GM19324 (cell line): ENCODE measurements around the gene BCAR1.
"Not testable (repeated sequence)": the region's sequence is repeated elsewhere in the genome, so short reads cannot be mapped to it uniquely, and the experiment has no call there.

Experiments
- ATAC-seq: cut with Tn5 transposase; IDR thresholded peaks from one replicate; pipeline ENCODE4 v1.9.1; 2021; ENCODE audit warnings: mild to moderate bottlenecking, moderate library complexity; ENCODE audit not compliant: unreplicated experiment, low FRiP score

The BCAR1 gene

GRCh38 chr16:75272629-75273028, 21.2 kb upstream of the BCAR1 start:
- not testable (repeated sequence) for ATAC-seq

- no peak for ATAC-seq
These were observed 20.7 kb upstream of the BCAR1 start for GRCh38 chr16:75272097-75272551.

GRCh38 chr16:75271441-75272096, 20.1 kb upstream of the BCAR1 start:
- no peak for ATAC-seq

GRCh38 chr16:75269358-75269757, 17.9 kb upstream of the BCAR1 start:
- not testable (repeated sequence) for ATAC-seq

- ATAC-seq, result no peak
These were observed 16.3 kb upstream of the BCAR1 start for GRCh38 chr16:75267631-75268264.

GRCh38 chr16:75266738-75267630, 15.6 kb upstream of the BCAR1 start:
- ATAC-seq, result no peak

- ATAC-seq, result peak; percentile 71
These were observed 14.7 kb upstream of the BCAR1 start for GRCh38 chr16:75265911-75266701.

- ATAC-seq, result peak; percentile 32
These were observed 13.8 kb upstream of the BCAR1 start for GRCh38 chr16:75264999-75265910.

GRCh38 chr16:75264457-75264998, 13.1 kb upstream of the BCAR1 start:
- ATAC-seq, result no peak

- ATAC-seq, result no peak
These were observed 12.6 kb upstream of the BCAR1 start for GRCh38 chr16:75263963-75264445.

- no peak for ATAC-seq
These were observed 12.0 kb upstream of the BCAR1 start for GRCh38 chr16:75263291-75263962.

- ATAC-seq, result no peak
These were observed 11.3 kb upstream of the BCAR1 start for GRCh38 chr16:75262800-75263127.

GRCh38 chr16:75262104-75262799, 10.8 kb upstream of the BCAR1 start:
- ATAC-seq, result no peak

- ATAC-seq, result no peak
These were observed 10.2 kb upstream of the BCAR1 start for GRCh38 chr16:75261590-75262078.

GRCh38 chr16:75260851-75261589, 9.6 kb upstream of the BCAR1 start:
- ATAC-seq, result no peak

GRCh38 chr16:75258807-75259141, 7.3 kb upstream of the BCAR1 start:
- ATAC-seq, result no peak
